NB4 (cell line): ENCODE data around the gene SND1.

ENCODE experiments used
- DNase-seq: peaks from one replicate; pipeline ENCODE4 v3.0.0; 2010; ENCODE audit warnings: low read depth
- H3K4me3 ChIP-seq: one replicate; pipeline ENCODE4 v1.5.1; 2011; ENCODE audit warnings: mild to moderate bottlenecking, low read depth, low read length, moderate library complexity
- CTCF ChIP-seq: IDR thresholded peaks from one replicate; pipeline ENCODE4 v1.5.1; 2012; ENCODE audit warnings: low read depth, low read length
- MAX ChIP-seq: IDR thresholded peaks from 2 replicates; pipeline ENCODE4 v1.6.1; 2011; ENCODE audit warnings: low read depth, low read length
- MYC ChIP-seq: IDR thresholded peaks from 2 replicates; pipeline ENCODE4 v1.6.1; 2011; ENCODE audit warnings: low read depth, low read length
- POLR2A ChIP-seq: IDR thresholded peaks from 2 replicates; pipeline ENCODE4 v1.6.1; 2011; ENCODE audit warnings: mild to moderate bottlenecking; ENCODE audit not compliant: insufficient read length; ENCODE audit errors: extremely low read depth

Gene SND1

GRCh38 chr7:127706766-127707165 is 54.8 kb downstream of the SND1 start:
- H3K4me3 ChIP-seq = no peak overlapping the region
- DNase-seq = no peak
- TF ChIP-seq CTCF = no peak
- TF ChIP-seq MAX = no peak
- TF ChIP-seq POLR2A = no peak

GRCh38 chr7:127708201-127708600 is 56.2 kb downstream of the SND1 start:
- no peak overlapping the region for H3K4me3 ChIP-seq
- TF ChIP-seq CTCF = no peak
- no peak for TF ChIP-seq MYC
- TF ChIP-seq POLR2A = no peak
- TF ChIP-seq MAX = no peak
- DNase-seq = no peak

DNA sequence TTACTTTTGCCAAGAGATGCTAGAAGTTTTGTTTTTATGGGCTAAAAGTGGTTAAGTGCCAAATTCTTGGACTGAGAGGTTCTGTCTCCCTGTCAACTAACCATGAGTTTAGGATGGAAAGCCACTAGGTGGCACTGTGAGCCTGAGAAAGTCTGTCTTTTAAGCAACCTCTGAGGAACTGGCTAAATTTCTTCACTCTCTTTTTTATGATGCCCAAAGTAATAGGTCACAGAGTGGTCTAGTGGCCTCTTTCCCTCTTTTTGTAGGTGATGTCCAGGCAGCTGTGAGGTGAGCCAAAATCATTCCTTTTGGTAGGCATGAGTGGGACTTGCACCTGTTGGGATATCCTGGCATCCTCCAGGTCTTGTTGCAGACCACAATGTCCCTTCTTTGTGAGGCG is 56.8 kb downstream of the SND1 start:
- 0 out of 2 replicates have a peak, but pooled peaks have one; percentile 11 for TF ChIP-seq MAX
- TF ChIP-seq POLR2A = no peak
- no peak for TF ChIP-seq MYC
- peak; percentile 88 for TF ChIP-seq CTCF
- H3K4me3 ChIP-seq = no peak overlapping the region
- peak; percentile 87 for DNase-seq

DNA sequence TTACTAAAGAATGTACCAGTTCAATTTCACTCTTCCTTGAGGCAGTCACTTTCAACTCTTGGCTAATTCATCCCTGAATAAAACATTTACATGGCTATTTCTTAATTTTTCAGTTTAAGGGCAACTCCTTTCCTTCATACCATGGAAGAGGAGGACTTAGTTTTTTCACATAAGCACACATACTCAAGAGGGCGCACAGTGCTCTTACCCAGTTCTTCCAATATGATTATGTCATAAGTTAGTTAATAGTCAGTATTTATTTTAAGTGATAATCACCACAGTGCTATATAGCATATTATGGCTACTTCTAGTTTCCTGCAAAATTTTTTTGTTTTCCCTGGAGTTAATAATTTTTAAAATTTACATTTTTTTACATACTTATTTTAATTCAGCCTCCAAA is 58.6 kb downstream of the SND1 start:
- H3K4me3 ChIP-seq = no peak overlapping the region
- DNase-seq = no peak
- TF ChIP-seq MYC = no peak
- TF ChIP-seq CTCF = no peak
- no peak for TF ChIP-seq POLR2A
- TF ChIP-seq MAX = no peak

- no peak for TF ChIP-seq MAX
- no peak for TF ChIP-seq POLR2A
- TF ChIP-seq MYC = no peak
- TF ChIP-seq CTCF = no peak
- DNase-seq = no peak
- H3K4me3 ChIP-seq = no peak overlapping the region
Observed at GRCh38 chr7:127711872-127712271, 59.9 kb downstream of the SND1 start.

DNA sequence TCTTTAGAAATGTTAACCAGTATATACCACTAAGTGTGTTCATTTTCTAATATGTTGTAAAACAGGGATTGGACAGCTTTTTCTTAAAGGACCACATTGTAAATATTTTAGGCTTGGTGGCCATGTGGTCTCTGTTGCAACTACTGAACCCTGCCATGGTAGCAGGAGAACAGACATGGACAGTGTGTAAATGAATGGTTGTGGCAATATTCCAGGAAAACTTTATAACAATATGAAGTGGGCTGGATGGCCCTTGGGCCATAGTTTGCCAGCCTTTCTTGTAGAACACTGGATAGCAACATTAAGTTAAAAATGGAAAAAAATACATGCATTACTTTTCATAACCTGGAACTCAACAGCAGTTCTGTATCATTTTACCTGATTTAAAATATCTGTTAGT is 61.0 kb downstream of the SND1 start:
- DNase-seq = no peak
- H3K4me3 ChIP-seq = no peak overlapping the region
- TF ChIP-seq POLR2A (no peak), MYC (no peak), CTCF (no peak), MAX (no peak)
